HUES6 (cell line): ENCODE results near the gene CLTRN.
"Not testable (repeated sequence)": the region's sequence is repeated elsewhere in the genome, so short reads cannot be mapped to it uniquely, and the experiment has no call there.

ENCODE experiments used
- H3K27ac ChIP-seq: 2 replicates; pipeline ENCODE4 v1.7.0; 2013; ENCODE audit warnings: low read depth, mild to moderate bottlenecking, low read length, inconsistent platforms
- H3K27me3 ChIP-seq: 2 replicates; pipeline ENCODE4 v1.6.1; 2013; ENCODE audit warnings: low read length; ENCODE audit not compliant: control insufficient read depth, insufficient read depth
- H3K36me3 ChIP-seq: 2 replicates; pipeline ENCODE4 v1.6.1; 2013; ENCODE audit warnings: low read length; ENCODE audit not compliant: control insufficient read depth, insufficient read depth
- H3K4me1 ChIP-seq: 2 replicates; pipeline ENCODE4 v1.6.1; 2013; ENCODE audit warnings: low read length; ENCODE audit not compliant: control insufficient read depth, insufficient read depth
- H3K4me3 ChIP-seq: 2 replicates; pipeline ENCODE4 v1.5.1; 2013; ENCODE audit warnings: low read depth, low read length
- H3K9ac ChIP-seq: one replicate; pipeline ENCODE4 v1.6.1; 2013; ENCODE audit warnings: mild to moderate bottlenecking, low read length
- H3K9me3 ChIP-seq: 2 replicates; pipeline ENCODE4 v1.6.1; 2013; ENCODE audit warnings: low read depth, low read length; ENCODE audit not compliant: control insufficient read depth, insufficient read depth

Gene CLTRN

GRCh38 chrX:15647510-15647909 is 17.1 kb downstream of the CLTRN start:
- not testable (repeated sequence) for H3K27me3 ChIP-seq, H3K9me3 ChIP-seq, H3K4me3 ChIP-seq, H3K9ac ChIP-seq, H3K27ac ChIP-seq, H3K36me3 ChIP-seq, H3K4me1 ChIP-seq

GRCh38 chrX:15646543-15646942 is 18.1 kb downstream of the CLTRN start:
- no peaks in the 10 kb centered on the region for H3K36me3 ChIP-seq
- no peaks in the 10 kb centered on the region for H3K9me3 ChIP-seq
- peaks cover 1% of the 10 kb centered on the region; the same call in 1 of the 2 replicates for H3K27me3 ChIP-seq
- no peak overlapping the region for H3K9ac ChIP-seq
- H3K4me1 ChIP-seq, result no peaks in the 10 kb centered on the region
- no peak overlapping the region for H3K27ac ChIP-seq
- no peak overlapping the region for H3K4me3 ChIP-seq

GRCh38 chrX:15646031-15646430 is 18.6 kb downstream of the CLTRN start:
- no peaks in the 10 kb centered on the region for H3K4me1 ChIP-seq

GRCh38 chrX:15645266-15645665 is 19.3 kb downstream of the CLTRN start:
- H3K36me3 ChIP-seq, result no peaks in the 10 kb centered on the region
- H3K4me1 ChIP-seq, result no peaks in the 10 kb centered on the region
- H3K27me3 ChIP-seq, result no peaks in the 10 kb centered on the region; the same call in 1 of the 2 replicates
- no peak overlapping the region for H3K4me3 ChIP-seq
- no peak overlapping the region for H3K27ac ChIP-seq
- no peaks in the 10 kb centered on the region for H3K9me3 ChIP-seq
- H3K9ac ChIP-seq, result no peak overlapping the region

More at GRCh38 chrX:15646031-15646430, 18.6 kb downstream of the CLTRN start:
- Histone ChIP-seq H3K9me3 (no peaks in the 10 kb centered on the region), H3K4me3 (no peak overlapping the region), H3K9ac (no peak overlapping the region), H3K27me3 (no peaks in the 10 kb centered on the region; the same call in 1 of the 2 replicates), H3K36me3 (no peaks in the 10 kb centered on the region), H3K27ac (no peak overlapping the region)

GRCh38 chrX:15644560-15644872 is 20.1 kb downstream of the CLTRN start:
- Histone ChIP-seq H3K27me3 (no peaks in the 10 kb centered on the region; the same call in 1 of the 2 replicates), H3K36me3 (no peaks in the 10 kb centered on the region), H3K27ac (no peak overlapping the region), H3K4me3 (no peak overlapping the region), H3K9ac (no peak overlapping the region), H3K9me3 (no peaks in the 10 kb centered on the region), H3K4me1 (no peaks in the 10 kb centered on the region)

- H3K4me1 ChIP-seq, result no peaks in the 10 kb centered on the region
- H3K4me3 ChIP-seq, result no peak overlapping the region
- H3K27ac ChIP-seq, result no peak overlapping the region
- H3K36me3 ChIP-seq, result no peaks in the 10 kb centered on the region
- peaks cover 2% of the 10 kb centered on the region; the same call in 1 of the 2 replicates for H3K27me3 ChIP-seq
- H3K9me3 ChIP-seq, result no peaks in the 10 kb centered on the region
- no peak overlapping the region for H3K9ac ChIP-seq
Observed at GRCh38 chrX:15643786-15644559, 20.6 kb downstream of the CLTRN start.

- no peaks in the 10 kb centered on the region for H3K9me3 ChIP-seq
- no peak overlapping the region for H3K9ac ChIP-seq
- peaks cover 18% of the 10 kb centered on the region; the same call in 1 of the 2 replicates for H3K27me3 ChIP-seq
- H3K4me1 ChIP-seq, result no peaks in the 10 kb centered on the region
- no peak overlapping the region for H3K4me3 ChIP-seq
- H3K36me3 ChIP-seq, result no peaks in the 10 kb centered on the region
- H3K27ac ChIP-seq, result no peak overlapping the region
Observed at GRCh38 chrX:15631637-15632036, 33.0 kb downstream of the CLTRN start.

- Histone ChIP-seq H3K4me1 (peaks cover 9% of the 10 kb centered on the region; the same call in 1 of the 2 replicates), H3K4me3 (no peak overlapping the region), H3K27me3 (peaks cover 17% of the 10 kb centered on the region; the same call in 1 of the 2 replicates), H3K27ac (no peak overlapping the region), H3K36me3 (no peaks in the 10 kb centered on the region), H3K9ac (no peak overlapping the region), H3K9me3 (no peaks in the 10 kb centered on the region)
Observed at GRCh38 chrX:15623054-15623453, 41.6 kb downstream of the CLTRN start.

GRCh38 chrX:15619053-15619755 is 45.4 kb downstream of the CLTRN start:
- Histone ChIP-seq H3K9ac (no peak overlapping the region), H3K27ac (peak overlapping the region; percentile 29; the same call in 1 of the 2 replicates), H3K9me3 (no peaks in the 10 kb centered on the region), H3K4me1 (peaks cover 9% of the 10 kb centered on the region; the same call in 1 of the 2 replicates), H3K36me3 (no peaks in the 10 kb centered on the region), H3K4me3 (no peak overlapping the region), H3K27me3 (peaks cover 26% of the 10 kb centered on the region; the same call in 1 of the 2 replicates)

GRCh38 chrX:15617111-15617510 is 47.5 kb downstream of the CLTRN start:
- Histone ChIP-seq H3K9me3 (no peaks in the 10 kb centered on the region), H3K36me3 (no peaks in the 10 kb centered on the region), H3K27me3 (peaks cover 29% of the 10 kb centered on the region; the same call in 1 of the 2 replicates), H3K4me3 (no peak overlapping the region), H3K27ac (no peak overlapping the region), H3K9ac (no peak overlapping the region), H3K4me1 (peaks cover 9% of the 10 kb centered on the region; the same call in 1 of the 2 replicates)

GRCh38 chrX:15616531-15616930 is 48.1 kb downstream of the CLTRN start:
- H3K36me3 ChIP-seq, result no peaks in the 10 kb centered on the region
- peaks cover 26% of the 10 kb centered on the region; the same call in 1 of the 2 replicates for H3K27me3 ChIP-seq
- H3K27ac ChIP-seq, result no peak overlapping the region
- no peaks in the 10 kb centered on the region for H3K9me3 ChIP-seq
- no peak overlapping the region for H3K9ac ChIP-seq
- H3K4me1 ChIP-seq, result peaks cover 9% of the 10 kb centered on the region; the same call in 1 of the 2 replicates
- H3K4me3 ChIP-seq, result no peak overlapping the region
